ENCODE measurements around the gene ZNHIT3.

DNA sequence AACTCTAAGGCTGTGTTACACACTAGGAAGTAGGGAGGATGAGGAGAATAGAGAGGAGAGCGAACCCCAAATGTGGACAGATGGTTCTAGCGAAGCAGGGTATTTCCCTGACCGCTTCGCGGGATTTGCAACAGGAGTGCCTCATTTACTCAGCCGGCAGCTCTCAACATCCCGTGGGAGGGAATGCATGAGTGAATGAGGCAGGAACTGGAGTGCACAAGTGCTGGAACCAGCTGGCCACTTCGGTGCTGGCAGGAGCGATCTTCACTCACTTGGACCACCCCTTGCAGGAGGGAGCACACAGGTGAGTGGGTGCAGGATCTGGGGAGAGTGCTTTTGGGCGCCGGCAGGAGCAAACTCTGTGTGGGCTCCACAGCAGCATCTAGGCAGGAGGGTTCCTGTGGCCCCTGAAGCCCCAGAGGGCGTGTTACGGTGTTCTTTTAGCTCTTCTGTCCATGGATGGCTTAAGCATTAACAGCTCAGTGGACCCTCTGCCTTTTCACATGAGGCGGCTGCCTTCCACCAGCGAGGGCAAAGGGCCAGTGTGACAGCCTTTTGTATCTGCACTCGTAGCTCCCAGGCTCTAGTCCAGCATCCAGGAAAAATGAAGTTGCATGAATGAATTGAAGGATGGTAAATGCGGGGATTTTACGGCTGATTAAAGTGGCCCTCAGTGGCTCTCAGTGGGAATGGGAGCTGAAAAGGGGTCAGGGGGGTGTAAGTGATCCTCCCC is 17.4 kb upstream of the ZNHIT3 start:
- TF ChIP-seq, protein P1, sequence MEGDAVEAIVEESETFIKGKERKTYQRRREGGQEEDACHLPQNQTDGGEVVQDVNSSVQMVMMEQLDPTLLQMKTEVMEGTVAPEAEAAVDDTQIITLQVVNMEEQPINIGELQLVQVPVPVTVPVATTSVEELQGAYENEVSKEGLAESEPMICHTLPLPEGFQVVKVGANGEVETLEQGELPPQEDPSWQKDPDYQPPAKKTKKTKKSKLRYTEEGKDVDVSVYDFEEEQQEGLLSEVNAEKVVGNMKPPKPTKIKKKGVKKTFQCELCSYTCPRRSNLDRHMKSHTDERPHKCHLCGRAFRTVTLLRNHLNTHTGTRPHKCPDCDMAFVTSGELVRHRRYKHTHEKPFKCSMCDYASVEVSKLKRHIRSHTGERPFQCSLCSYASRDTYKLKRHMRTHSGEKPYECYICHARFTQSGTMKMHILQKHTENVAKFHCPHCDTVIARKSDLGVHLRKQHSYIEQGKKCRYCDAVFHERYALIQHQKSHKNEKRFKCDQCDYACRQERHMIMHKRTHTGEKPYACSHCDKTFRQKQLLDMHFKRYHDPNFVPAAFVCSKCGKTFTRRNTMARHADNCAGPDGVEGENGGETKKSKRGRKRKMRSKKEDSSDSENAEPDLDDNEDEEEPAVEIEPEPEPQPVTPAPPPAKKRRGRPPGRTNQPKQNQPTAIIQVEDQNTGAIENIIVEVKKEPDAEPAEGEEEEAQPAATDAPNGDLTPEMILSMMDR (IDR thresholded peaks at IDR 0.05), result no peak
- TF ChIP-seq POLR2A (IDR thresholded peaks at IDR 0.05), result no peak

All from thyroid gland (tissue), 4 donors.